HEK293T (cell line): ENCODE data around the gene SFT2D1.

ENCODE experiments used
- CTCF ChIA-PET: fragments of 350-600 bp; formaldehyde crosslinking; extraction: SDS; loops from one replicate; lab custom pipeline; 2021; ENCODE audit warnings: antibody characterized with exemption, inconsistent platforms; lab: Yijun Ruan, JAX
- POLR2A ChIA-PET: fragments of 350-600 bp; formaldehyde crosslinking; extraction: SDS; loops from one replicate; lab custom pipeline; 2020; ENCODE audit warnings: antibody characterized with exemption, inconsistent platforms; lab: Yijun Ruan, JAX
- DNase-seq: peaks from one replicate; pipeline ENCODE4 v3.0.0; 2012; ENCODE audit warnings: mixed read lengths; ENCODE audit errors: extremely low spot score
- ARNT ChIP-seq: fragments of 450-650 bp; IDR thresholded peaks from 2 replicates; pipeline ENCODE4 v1.6.1; 2017; ENCODE audit warnings: mild to moderate bottlenecking
- BHLHE40 ChIP-seq: fragments of 450-650 bp; IDR thresholded peaks from 2 replicates; pipeline ENCODE4 v1.6.1; 2016; ENCODE audit warnings: mild to moderate bottlenecking, moderate library complexity, borderline replicate concordance
- CTBP1 ChIP-seq: fragments of 450-650 bp; IDR thresholded peaks from 2 replicates; pipeline ENCODE4 v1.6.1; 2016; ENCODE audit warnings: borderline replicate concordance
- ELF4 ChIP-seq: fragments of 450-650 bp; IDR thresholded peaks from 2 replicates; pipeline ENCODE4 v1.6.1; 2017; ENCODE audit warnings: antibody characterized with exemption
- FOXA1 ChIP-seq: fragments of 450-650 bp; IDR thresholded peaks from 2 replicates; pipeline ENCODE4 v1.6.1; 2016; ENCODE audit warnings: mild to moderate bottlenecking
- FOXK2 ChIP-seq: fragments of 450-650 bp; IDR thresholded peaks from 2 replicates; pipeline ENCODE4 v1.6.1; 2016; ENCODE audit warnings: mild to moderate bottlenecking
- FOXM1 ChIP-seq: fragments of 450-650 bp; IDR thresholded peaks from 2 replicates; pipeline ENCODE4 v1.6.1; 2017; ENCODE audit warnings: mild to moderate bottlenecking, borderline replicate concordance
- HDGF ChIP-seq: fragments of 450-650 bp; IDR thresholded peaks from 2 replicates; pipeline ENCODE4 v1.6.1; 2017; ENCODE audit warnings: antibody characterized with exemption, borderline replicate concordance
- L3MBTL2 ChIP-seq: fragments of 450-650 bp; conservative IDR thresholded peaks from 2 replicates; pipeline ENCODE4 v1.6.1; 2016; ENCODE audit warnings: mild to moderate bottlenecking
- LEF1 ChIP-seq: fragments of 450-650 bp; IDR thresholded peaks from 2 replicates; pipeline ENCODE4 v1.6.1; 2017; ENCODE audit warnings: mild to moderate bottlenecking, borderline replicate concordance
- NFRKB ChIP-seq: fragments of 450-650 bp; IDR thresholded peaks from 2 replicates; pipeline ENCODE4 v1.6.1; 2016; ENCODE audit warnings: mild to moderate bottlenecking, moderate library complexity
- SP1 ChIP-seq: fragments of 450-650 bp; IDR thresholded peaks from 2 replicates; pipeline ENCODE4 v1.6.1; 2017
- SUZ12 ChIP-seq: fragments of 450-650 bp; IDR thresholded peaks from 2 replicates; pipeline ENCODE4 v1.6.1; 2016; ENCODE audit warnings: mild to moderate bottlenecking
- TARDBP ChIP-seq: fragments of 450-650 bp; IDR thresholded peaks from 2 replicates; pipeline ENCODE4 v1.6.1; 2016
- ZNF384 ChIP-seq: fragments of 450-650 bp; IDR thresholded peaks from 2 replicates; pipeline ENCODE4 v1.6.1; 2016
- TF ChIP-seq, protein P1 (sequence below): fragments of 450-650 bp; IDR thresholded peaks from 2 replicates; pipeline ENCODE4 v1.6.1; 2016

The SFT2D1 gene

GRCh38 chr6:166343150-166343487 lies 774 bp upstream of the SFT2D1 start:
- no peak for TF ChIP-seq TARDBP
- TF ChIP-seq FOXA1 = no peak
- no peak for TF ChIP-seq NFRKB
- no peak for TF ChIP-seq LEF1
- TF ChIP-seq BHLHE40 = no peak
- TF ChIP-seq CTBP1 = no peak
- TF ChIP-seq FOXM1 = no peak
- TF ChIP-seq SUZ12 = no peak
- TF ChIP-seq, protein P1, sequence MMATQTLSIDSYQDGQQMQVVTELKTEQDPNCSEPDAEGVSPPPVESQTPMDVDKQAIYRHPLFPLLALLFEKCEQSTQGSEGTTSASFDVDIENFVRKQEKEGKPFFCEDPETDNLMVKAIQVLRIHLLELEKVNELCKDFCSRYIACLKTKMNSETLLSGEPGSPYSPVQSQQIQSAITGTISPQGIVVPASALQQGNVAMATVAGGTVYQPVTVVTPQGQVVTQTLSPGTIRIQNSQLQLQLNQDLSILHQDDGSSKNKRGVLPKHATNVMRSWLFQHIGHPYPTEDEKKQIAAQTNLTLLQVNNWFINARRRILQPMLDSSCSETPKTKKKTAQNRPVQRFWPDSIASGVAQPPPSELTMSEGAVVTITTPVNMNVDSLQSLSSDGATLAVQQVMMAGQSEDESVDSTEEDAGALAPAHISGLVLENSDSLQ = no peak
- no peak for TF ChIP-seq HDGF
- TF ChIP-seq FOXK2 = no peak
- no peak for TF ChIP-seq ARNT
- TF ChIP-seq L3MBTL2 = no peak; the same call in 1 of the 2 replicates
- TF ChIP-seq SP1 = no peak
- no peak for TF ChIP-seq ZNF384
- TF ChIP-seq ELF4 = no peak
- no peak for DNase-seq
- POLR2A ChIA-PET = interaction anchor here (0.6 to 1.4 kb wide), 8 partner anchors 9 to 176 kb away, joined by 3 to 9 read pairs (median 4); partner anchors contain the start of gene TBXT
- CTCF ChIA-PET = no interaction called here

DNA sequence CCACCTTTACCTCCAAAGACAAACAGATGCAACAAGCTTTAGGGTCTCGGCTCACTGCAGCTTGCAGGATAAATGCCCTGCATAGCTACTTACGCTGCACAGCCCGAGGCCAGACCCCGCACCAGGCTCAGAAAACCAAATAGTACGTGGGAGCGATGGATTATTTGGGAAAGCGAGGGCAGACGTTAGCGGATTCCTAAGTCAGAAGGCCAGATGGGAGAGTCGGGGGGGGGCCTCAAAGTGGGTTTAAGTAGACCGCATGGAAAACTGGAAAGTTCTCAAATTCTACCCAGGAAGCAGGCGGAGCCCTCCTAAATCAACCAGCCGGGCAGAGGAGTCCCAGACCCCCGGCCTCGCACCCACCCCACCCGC lies 382 bp downstream of the SFT2D1 start:
- POLR2A ChIA-PET = interaction anchor here (0.6 to 1.4 kb wide), 4 partner anchors 8 to 290 kb away, joined by 3 to 4 read pairs (median 4); no protein-coding TSS in a partner anchor
- CTCF ChIA-PET = no interaction called here
- DNase-seq = no peak
- no peak for TF ChIP-seq SUZ12
- TF ChIP-seq NFRKB = no peak
- TF ChIP-seq HDGF = no peak
- no peak for TF ChIP-seq LEF1
- no peak for TF ChIP-seq FOXK2
- no peak for TF ChIP-seq BHLHE40
- TF ChIP-seq TARDBP = no peak
- TF ChIP-seq CTBP1 = no peak
- TF ChIP-seq ELF4 = no peak
- TF ChIP-seq SP1 = no peak

GRCh38 chr6:166341464-166341863 lies 881 bp downstream of the SFT2D1 start:
- TF ChIP-seq ZNF384 = peak; percentile 39; the same call in 1 of the 2 replicates
- no peak for TF ChIP-seq ARNT
- ChIA-PET CTCF (no interaction called here), POLR2A (interaction anchor here (0.6 kb wide), 1 partner anchor 10 kb away, joined by 3 read pairs; no protein-coding TSS in a partner anchor)
- DNase-seq = no peak

DNA sequence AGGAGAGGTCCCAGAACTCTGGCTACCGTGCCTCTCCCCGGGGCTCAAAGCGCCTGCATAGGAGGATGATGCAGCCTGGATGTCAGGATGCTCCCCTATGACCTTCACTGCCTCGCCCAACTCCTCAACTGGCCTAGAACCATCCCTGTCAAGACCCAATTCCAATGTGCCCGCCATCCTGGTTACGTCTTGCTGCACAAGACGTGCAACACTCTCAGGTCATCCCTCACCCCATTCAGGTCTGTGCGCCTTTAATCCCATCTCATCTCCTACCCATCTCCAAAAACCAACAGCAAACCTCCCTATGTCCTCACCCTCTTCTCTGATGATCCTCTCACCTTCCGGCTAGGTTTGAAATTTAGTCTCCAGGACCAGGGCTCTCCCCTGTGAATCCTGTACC lies 3.5 kb downstream of the SFT2D1 start:
- TF ChIP-seq ZNF384 (no peak), BHLHE40 (no peak), SUZ12 (no peak), FOXA1 (no peak), NFRKB (no peak), L3MBTL2 (no peak), ARNT (no peak), FOXM1 (no peak), CTBP1 (no peak), HDGF (no peak)
- TF ChIP-seq, protein P1 = no peak
- DNase-seq = no peak
- CTCF ChIA-PET = no interaction called here
- POLR2A ChIA-PET = no interaction called here

GRCh38 chr6:166336847-166337246 lies 5.5 kb downstream of the SFT2D1 start:
- POLR2A ChIA-PET = interaction anchor here (0.7 kb wide), 1 partner anchor 42 kb away, joined by 3 read pairs; no protein-coding TSS in a partner anchor
- CTCF ChIA-PET = interaction anchor here (1.1 kb wide), 1 partner anchor 45 kb away, joined by 3 read pairs; no protein-coding TSS in a partner anchor

More at GRCh38 chr6:166336847-166337246, 5.5 kb downstream of the SFT2D1 start:
- TF ChIP-seq L3MBTL2 (no peak), NFRKB (no peak), FOXM1 (no peak), LEF1 (no peak), SUZ12 (no peak), ARNT (no peak), TARDBP (no peak), HDGF (no peak), CTBP1 (no peak), ELF4 (no peak), ZNF384 (no peak), FOXA1 (no peak), SP1 (no peak), FOXK2 (no peak), BHLHE40 (no peak)
- TF ChIP-seq, protein P1 = no peak
- DNase-seq = no peak
